Adipocyte (in vitro differentiated cells): ENCODE data around the gene TBATA.
"Not testable (repeated sequence)": the region's sequence is repeated elsewhere in the genome, so short reads cannot be mapped to it uniquely, and the experiment has no call there.

Experiments
- DNase-seq: peaks from one replicate; pipeline ENCODE4 v3.0.0-alpha.2; 2015; ENCODE audit warnings: low read depth
- H3K27me3 ChIP-seq: replicated peaks from 2 replicates; pipeline ENCODE4 v1.7.0; 2013; ENCODE audit warnings: mild to moderate bottlenecking, low read length, moderate library complexity; ENCODE audit not compliant: control insufficient read depth, insufficient read depth
- H3K36me3 ChIP-seq: 2 replicates; pipeline ENCODE4 v1.7.0; 2013; ENCODE audit warnings: low read length, mild to moderate bottlenecking, moderate library complexity; ENCODE audit not compliant: control insufficient read depth, insufficient read depth, severe bottlenecking
- H3K4me1 ChIP-seq: 2 replicates; pipeline ENCODE4 v1.7.0; 2013; ENCODE audit warnings: mild to moderate bottlenecking, low read length, moderate library complexity; ENCODE audit not compliant: control insufficient read depth, insufficient read depth
- H3K4me3 ChIP-seq: 2 replicates; pipeline ENCODE4 v1.7.0; 2013; ENCODE audit warnings: mild to moderate bottlenecking, low read length, moderate library complexity
- H3K9ac ChIP-seq: 2 replicates; pipeline ENCODE4 v1.7.0; 2013; ENCODE audit warnings: mild to moderate bottlenecking, low read length, moderate library complexity
- H3K9me3 ChIP-seq: 2 replicates; pipeline ENCODE4 v1.7.0; 2013; ENCODE audit warnings: mild to moderate bottlenecking, low read length, moderate library complexity; ENCODE audit not compliant: control insufficient read depth

TBATA gene

DNA sequence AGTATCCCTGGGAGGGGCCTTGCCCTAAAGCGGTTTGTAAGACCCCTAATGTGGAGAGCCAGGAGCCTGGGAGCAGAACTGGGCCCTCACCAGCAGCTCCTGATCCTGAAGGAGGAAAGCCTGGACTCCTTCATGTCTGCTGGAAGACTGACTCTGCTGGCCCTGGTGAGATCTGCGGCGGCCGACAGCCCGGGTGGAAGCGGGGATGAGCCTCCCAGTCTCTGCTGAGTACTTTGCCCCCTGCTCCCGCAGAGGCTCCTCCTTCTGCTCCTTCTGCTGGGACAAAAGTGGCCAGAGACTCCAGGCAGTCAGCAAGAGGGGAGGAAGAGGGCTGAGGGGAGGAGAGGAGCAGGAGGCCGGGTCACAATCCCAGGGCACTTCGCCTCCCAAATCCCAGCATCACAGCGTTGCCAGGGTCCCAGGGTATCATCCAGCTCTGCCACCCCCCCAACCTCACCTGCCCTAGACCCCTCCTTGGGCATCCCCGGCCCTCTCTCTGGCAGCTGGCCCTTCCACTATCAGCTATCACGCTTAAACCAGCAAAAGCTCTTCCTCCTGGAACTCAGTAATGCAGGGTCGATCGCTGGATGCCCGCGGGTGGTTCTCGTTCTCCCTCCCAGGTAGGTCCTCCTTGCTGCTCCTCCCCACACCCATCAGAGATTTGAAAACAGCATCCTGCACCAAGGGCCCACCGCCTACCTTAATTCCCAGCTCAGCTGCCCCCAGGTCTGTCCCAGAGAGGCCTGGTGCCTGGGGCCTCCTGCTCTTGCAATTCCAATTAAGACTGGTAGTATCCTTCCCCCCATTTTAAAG is 7.9 kb downstream of the TBATA start:
- Histone ChIP-seq H3K9ac (no peak overlapping the region), H3K36me3 (no peaks in the 10 kb centered on the region), H3K4me1 (peaks cover 20% of the 10 kb centered on the region), H3K4me3 (no peak overlapping the region), H3K27me3 (peaks cover 14% of the 10 kb centered on the region), H3K9me3 (no peaks in the 10 kb centered on the region)
- DNase-seq, result no peak

DNA sequence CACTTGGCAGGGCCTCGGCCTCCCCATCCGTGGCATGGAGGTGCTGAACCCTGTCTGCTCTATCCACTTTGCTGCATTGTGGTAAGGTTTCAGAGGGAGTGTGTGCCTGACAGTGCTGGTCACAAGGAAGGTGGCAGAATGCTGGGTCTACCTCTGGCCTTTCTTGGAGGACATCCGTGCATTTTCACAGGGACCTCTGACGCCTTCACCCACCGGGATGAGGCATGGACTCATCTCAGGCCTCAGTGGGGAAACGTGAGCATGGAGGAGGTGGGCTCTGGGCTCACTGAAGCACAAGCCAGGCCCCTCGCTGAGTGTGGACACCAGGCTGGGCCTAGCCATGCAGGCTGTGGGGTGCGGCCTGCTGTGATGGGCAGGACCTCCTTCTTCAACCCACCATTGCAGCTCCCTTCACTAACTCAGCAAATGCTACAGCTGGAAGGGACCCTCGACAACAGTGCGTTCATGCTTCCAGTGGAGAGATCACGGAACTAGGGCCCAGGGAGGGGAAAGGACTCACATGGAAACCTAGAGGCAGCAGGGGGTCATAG is 8.6 kb downstream of the TBATA start:
- Histone ChIP-seq H3K9ac (no peak overlapping the region), H3K27me3 (peaks cover 14% of the 10 kb centered on the region), H3K4me1 (peaks cover 17% of the 10 kb centered on the region), H3K4me3 (no peak overlapping the region), H3K9me3 (no peaks in the 10 kb centered on the region), H3K36me3 (no peaks in the 10 kb centered on the region)
- no peak for DNase-seq

DNA sequence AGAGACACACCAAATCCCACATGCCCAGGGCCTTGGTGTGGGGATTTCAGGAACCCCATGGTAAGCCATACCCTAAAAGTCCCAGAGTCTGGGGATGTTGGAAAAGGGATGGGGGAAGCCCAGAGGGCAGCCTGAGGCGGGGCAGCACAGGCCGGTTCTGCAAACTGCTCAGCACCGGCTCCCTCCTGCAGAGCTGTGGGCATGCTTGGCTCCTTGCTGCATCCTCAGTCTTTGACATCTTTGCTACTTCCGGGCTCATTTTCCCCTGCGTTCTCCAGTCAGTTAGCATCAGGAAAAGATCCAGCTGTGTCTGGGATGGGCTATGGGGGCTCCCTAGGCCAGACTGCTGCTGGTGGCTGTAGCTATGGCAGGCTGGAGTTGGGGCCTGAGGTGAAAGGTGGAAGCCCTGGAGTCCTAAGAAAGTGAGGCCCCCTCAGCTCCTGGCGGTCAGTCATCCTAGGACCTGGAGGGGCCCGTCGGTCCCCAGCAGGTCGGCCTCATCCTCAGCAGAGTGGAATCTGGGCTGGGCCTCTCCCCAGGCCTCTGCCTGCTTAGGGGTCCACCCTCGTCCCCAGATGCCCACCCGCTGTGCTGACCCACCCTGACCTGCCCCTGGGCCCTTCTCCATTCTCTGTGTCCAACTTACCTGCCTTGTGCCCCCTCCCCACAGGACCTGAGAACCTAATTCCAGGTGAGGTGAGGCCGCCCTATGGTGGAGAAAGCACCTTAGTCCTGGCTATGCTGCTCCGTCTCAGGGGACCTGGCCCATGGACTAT is 9.3 kb downstream of the TBATA start:
- no peaks in the 10 kb centered on the region for H3K36me3 ChIP-seq
- H3K9me3 ChIP-seq, result no peaks in the 10 kb centered on the region
- H3K4me3 ChIP-seq, result no peak overlapping the region
- H3K27me3 ChIP-seq, result peaks cover 14% of the 10 kb centered on the region
- no peak for DNase-seq
- no peak overlapping the region for H3K9ac ChIP-seq
- peaks cover 17% of the 10 kb centered on the region for H3K4me1 ChIP-seq

DNA sequence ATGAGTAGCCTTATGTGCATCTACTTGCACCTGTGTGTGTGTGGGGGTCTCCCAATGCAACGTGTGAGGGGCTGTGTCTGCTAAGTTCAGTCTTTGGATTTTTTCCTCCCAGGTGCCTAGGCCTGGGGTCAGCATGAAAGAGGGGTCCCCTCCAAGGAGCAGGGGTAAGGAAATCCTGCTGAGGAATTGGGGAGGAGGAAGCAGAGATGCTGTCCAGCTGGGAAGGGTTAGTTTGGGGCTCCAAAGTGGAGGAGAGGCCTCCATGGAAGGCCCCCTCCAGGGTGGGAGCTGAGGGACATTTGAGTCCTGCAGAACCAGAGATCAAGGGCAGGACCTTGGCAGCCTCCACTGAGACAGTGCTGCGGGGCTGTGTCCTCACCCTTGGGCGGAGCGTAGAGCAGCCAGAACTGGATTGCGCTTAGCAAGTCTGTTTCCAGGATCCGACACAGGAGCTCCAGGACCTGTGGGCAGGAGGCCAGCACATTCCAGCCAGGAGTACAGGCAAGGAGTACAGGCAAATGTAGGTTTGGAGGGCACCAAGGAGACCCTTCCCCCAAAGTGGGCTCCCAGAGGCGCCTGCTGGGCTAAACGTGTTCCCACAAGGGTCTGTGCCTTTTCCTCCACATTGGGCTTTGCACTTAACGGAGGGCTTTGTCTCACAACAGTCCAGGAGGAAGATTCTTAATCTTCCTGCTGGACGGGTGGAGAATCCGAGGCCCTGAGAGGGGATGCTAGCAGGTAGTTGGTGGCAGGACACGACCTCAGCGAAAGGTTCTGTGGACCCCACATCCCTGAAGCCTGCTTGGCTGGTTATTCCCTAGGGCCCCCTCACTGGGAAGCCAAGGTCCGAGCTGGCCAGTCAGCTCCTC is 10.1 kb downstream of the TBATA start:
- Histone ChIP-seq H3K4me1 (peaks cover 13% of the 10 kb centered on the region), H3K9ac (no peak overlapping the region), H3K4me3 (no peak overlapping the region), H3K27me3 (peaks cover 14% of the 10 kb centered on the region), H3K9me3 (no peaks in the 10 kb centered on the region), H3K36me3 (no peaks in the 10 kb centered on the region)
- DNase-seq, result no peak

DNA sequence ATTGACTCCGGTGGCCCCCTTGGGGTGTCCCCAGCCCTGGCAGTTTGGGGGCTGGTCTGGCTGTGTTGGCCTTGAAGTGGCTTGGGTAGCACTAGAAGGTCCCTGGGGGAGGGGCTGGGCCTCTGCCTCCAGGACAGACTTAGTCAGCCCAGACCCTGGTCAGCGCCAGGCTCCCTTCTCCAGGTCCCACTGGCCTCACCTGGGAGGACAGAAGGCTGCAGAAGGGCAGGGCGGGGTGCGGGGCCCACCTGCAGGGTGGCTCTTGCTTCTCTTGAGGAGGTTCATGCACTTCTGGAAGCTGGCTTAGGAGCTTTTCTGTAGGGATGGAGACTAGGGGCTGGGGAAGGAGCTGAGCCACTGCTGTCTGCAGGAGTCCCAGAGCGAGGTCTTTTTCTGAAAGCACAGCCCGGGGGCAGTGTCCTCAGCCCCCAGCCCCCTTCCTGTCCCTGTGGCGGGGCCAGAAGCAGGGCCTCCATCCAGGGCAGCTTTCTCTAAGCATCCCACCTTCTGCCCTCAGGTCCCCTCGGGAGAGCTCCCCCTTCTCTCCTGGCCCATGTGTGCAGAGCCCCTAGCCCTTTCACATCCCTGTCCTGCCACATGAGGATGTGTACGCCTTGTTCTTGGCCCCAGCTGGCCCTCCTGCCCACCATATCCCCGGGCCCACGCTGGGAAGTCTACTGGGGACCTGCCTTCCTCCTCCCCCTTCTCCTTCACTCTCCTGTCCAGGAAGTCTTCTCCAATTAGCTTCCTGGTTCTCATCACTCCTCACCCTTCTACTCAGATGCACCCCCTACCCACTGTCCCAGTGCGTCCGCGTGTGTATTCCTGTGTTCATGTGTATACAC is 11.0 kb downstream of the TBATA start:
- no peaks in the 10 kb centered on the region for H3K36me3 ChIP-seq
- no peaks in the 10 kb centered on the region for H3K9me3 ChIP-seq
- H3K4me3 ChIP-seq, result no peak overlapping the region
- no peak for DNase-seq
- H3K9ac ChIP-seq, result no peak overlapping the region
- peaks cover 14% of the 10 kb centered on the region for H3K27me3 ChIP-seq
- H3K4me1 ChIP-seq, result peaks cover 4% of the 10 kb centered on the region

DNA sequence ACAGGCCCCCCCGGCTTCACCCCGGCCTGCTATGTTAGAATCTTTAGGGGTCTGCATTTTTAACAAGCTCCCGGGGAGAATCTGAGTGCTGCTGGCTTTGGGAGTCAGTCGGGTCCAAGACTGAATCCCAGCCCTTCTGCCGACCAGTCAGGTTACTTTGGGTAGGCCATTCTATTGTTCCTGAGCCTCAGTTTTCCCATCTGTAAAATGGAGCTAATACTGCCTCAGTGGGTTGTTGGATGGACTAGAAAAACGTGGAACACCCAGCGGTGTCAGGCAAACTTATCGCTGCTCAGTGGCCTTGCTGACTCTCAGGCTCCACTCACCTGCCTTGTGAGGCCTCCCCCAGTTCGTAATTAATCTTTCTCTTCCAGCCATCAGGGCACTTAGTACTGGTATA is 11.7 kb downstream of the TBATA start:
- Histone ChIP-seq H3K4me3 (no peak overlapping the region), H3K36me3 (no peaks in the 10 kb centered on the region), H3K9me3 (no peaks in the 10 kb centered on the region), H3K27me3 (peaks cover 14% of the 10 kb centered on the region), H3K4me1 (no peaks in the 10 kb centered on the region), H3K9ac (no peak overlapping the region)
- no peak for DNase-seq

DNA sequence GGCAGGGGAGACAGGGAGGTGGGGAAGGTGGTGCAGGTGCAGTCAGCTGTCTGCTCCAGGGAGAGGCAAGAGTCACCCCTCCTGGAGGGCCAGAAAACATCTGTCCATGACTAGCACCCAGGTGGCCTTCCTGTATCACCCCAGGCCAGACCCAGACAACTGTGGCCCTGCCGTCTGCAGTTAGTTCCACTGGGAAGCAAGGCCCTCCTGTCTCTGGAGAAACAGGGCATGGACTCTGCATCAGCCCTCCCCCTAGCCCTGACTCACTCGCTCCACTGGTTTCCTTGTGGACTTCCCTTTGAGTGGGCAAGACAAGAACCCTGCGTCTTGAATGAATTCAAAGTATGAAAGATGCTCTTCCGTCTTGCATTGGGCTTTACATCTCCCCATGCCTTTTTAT is 12.6 kb downstream of the TBATA start:
- Histone ChIP-seq H3K9ac (no peak overlapping the region), H3K4me3 (no peak overlapping the region)

DNA sequence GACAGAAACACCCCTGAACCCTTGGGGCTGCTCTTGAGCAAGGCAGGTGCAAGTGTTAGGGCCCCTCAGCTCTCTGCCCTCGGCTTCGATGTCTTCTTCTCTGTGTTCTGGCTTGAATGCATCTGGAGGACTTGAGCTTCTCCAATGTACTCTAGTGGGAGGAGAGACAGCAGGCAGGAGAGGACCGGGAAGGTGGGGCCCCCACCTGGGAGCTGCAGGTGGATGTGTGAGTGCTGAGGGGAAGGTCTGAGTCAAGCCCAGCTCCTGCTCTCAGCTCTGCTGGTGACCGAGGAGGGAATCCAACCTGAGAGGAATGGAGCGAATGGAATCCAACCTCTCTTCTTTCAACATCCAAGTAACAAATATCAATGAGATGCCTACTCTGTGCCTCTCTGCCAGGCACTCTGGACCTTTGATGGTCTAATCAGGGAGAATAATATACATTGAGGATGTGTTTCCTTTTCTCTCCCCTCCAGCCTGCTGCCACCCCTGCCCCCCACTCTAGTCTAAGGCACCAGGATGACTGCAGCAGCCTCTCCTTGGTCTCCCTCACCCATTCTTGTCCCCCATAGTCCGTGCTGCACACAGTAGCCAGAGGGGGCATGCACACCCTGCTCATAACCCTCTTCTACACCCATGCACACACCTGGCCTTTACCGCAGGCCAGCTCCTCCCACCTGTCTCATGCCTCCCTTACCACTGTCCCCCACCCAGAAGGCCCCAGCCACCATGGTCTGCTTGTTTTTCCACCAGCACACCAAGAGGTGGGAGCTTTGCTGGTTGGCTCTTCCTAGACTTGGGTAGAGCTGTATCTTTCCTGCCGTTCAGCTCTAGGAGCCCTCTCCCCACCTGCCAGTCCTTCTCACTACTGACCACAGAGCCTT is 13.6 kb downstream of the TBATA start:
- H3K4me3 ChIP-seq, result no peak overlapping the region
- no peaks in the 10 kb centered on the region for H3K9me3 ChIP-seq
- no peak overlapping the region for H3K9ac ChIP-seq
- no peaks in the 10 kb centered on the region for H3K36me3 ChIP-seq
- no peaks in the 10 kb centered on the region for H3K4me1 ChIP-seq
- peaks cover 11% of the 10 kb centered on the region for H3K27me3 ChIP-seq
- no peak for DNase-seq

More for the DNA sequence above, 12.6 kb downstream of the TBATA start:
- no peaks in the 10 kb centered on the region for H3K9me3 ChIP-seq
- H3K36me3 ChIP-seq, result no peaks in the 10 kb centered on the region
- no peaks in the 10 kb centered on the region for H3K4me1 ChIP-seq
- peaks cover 11% of the 10 kb centered on the region for H3K27me3 ChIP-seq
- no peak for DNase-seq

DNA sequence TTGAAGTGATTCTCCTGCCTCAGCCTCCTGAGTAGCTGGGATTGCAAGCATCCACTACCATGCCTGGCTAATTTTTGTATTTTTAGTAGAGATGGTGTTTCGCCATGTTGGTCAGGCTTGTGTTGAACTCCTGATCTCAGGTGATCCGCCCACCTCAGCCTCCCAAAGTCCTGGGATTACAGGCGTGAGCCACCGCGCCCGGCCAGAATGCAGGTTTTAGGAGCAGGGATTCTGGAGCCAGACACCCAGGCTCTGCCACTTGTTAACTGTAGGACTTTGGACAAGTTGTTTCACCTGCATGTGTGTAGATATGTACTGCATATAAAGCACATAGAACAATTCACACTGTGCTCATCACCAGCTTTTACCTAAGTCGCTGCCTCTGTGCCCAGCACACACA is 14.7 kb downstream of the TBATA start:
- not testable (repeated sequence) for H3K9ac ChIP-seq, H3K36me3 ChIP-seq, H3K9me3 ChIP-seq, H3K4me1 ChIP-seq, H3K4me3 ChIP-seq, DNase-seq
- peaks cover 11% of the 10 kb centered on the region for H3K27me3 ChIP-seq

DNA sequence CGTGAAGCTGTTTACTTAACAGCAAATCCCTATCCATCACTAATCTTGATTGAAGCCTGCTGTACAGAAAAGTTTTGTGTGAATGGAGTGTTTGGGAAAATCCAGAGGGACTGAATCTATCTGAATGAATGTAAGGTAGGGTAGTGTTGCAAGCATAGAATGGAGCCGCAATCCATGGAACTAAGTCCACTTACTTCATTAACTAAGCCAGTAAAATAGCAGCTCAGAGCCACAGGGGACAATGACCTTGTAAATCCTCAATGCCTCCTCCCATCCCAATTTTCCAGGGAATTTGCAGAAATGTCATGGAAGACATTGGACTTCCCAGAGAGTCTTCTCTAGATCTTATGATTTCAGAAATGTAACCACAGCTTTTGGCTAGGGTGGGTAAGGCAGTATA is 15.2 kb downstream of the TBATA start:
- no peak for DNase-seq
- H3K9me3 ChIP-seq, result peaks cover 10% of the 10 kb centered on the region

More for the DNA sequence above, 15.2 kb downstream of the TBATA start:
- Histone ChIP-seq H3K9ac (no peak overlapping the region), H3K36me3 (no peaks in the 10 kb centered on the region), H3K27me3 (peaks cover 7% of the 10 kb centered on the region), H3K4me1 (no peaks in the 10 kb centered on the region), H3K4me3 (no peak overlapping the region)
